LHCN-M2 (cell line): ENCODE results near the gene KIAA2012. TPM values are rescaled to one million over a fixed set of nuclear protein-coding genes. Genes with fewer than 3 reads are reported as not detected.
"Not testable (repeated sequence)": the region's sequence is repeated elsewhere in the genome, so short reads cannot be mapped to it uniquely, and the experiment has no call there.

ENCODE experiments used
- DNase-seq: peaks from one replicate; pipeline ENCODE4 v3.0.0-alpha.2; 2012; ENCODE audit warnings: low read depth
- total RNA-seq: library from RNA; depleted of rRNA; stranded (reverse); fragments of >200 nt; gene quantifications from 2 replicates; pipeline ENCODE4 v1.2.3, GENCODE V29; 2014; rRNA removed

The KIAA2012 gene
- total RNA-seq, 1 experiment from 2014 or later: not detected

- no peak for DNase-seq
Observed at GRCh38 chr2:202187570-202187969, 114.5 kb downstream of the KIAA2012 start.

DNA sequence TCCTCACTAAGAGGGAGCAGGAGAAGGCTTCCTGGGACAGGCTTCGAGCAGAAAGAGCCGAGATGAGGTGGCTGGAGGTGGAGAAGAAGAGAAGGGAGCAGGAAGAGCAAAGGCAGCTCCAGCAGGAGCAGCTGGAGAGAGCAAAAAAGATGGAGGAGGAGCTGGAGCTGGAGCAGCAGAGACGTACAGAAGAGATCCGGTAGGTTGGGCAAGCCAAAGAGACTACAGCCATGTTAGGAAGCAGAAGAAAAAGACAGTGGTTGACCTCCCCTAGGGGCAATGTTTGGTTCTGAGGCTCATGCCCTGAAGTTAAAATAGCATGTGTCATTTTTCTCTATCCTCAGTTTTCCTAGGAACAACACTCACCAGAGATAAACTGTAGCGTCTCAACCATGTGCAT, 120.2 kb downstream of the KIAA2012 start:
- no peak for DNase-seq

DNA sequence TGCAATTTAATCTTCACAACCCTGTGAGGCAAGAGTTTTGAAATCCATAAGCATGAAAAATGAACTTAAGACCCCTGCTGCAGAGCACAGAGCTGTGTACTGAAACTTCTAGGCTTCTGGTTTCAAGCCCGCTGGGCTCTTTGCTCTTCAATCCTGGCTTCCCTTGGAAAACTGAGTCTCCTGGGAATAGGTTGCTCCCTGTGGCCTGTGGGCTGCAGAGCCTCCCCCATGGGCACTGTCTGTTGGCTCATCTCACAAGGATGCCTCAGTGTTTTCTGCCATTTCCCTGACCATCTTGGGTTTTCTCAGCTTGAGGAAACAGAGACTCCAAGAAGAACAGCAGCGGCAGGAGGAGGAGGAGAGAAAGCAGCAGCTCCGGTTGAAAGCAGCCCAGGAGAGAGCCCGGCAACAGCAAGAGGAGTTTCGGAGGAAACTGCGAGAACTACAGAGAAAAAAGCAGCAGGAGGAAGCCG, 120.9 kb downstream of the KIAA2012 start:
- DNase-seq: peak; percentile 4

DNA sequence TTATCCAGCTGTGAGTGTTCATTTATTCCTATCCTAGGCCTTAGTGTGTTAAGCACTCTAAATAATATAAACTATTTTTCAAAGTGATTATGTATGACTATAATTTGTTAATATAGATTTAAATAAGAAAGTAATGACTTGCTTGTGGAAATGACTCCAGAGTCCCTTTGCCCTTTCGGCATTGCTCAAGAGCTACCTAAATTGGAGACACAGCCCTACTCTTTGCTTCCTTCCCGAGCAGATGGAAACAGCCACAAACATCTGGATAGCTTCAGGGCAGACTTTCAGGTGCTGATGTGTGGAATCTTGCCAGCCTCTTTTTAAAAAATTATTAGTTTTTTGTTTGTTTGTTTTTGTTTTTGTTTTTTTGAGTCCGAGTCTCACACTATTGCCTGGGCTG, 121.4 kb downstream of the KIAA2012 start:
- no peak for DNase-seq

- no peak for DNase-seq
Observed at GRCh38 chr2:202196727-202197126, 123.7 kb downstream of the KIAA2012 start.

DNA sequence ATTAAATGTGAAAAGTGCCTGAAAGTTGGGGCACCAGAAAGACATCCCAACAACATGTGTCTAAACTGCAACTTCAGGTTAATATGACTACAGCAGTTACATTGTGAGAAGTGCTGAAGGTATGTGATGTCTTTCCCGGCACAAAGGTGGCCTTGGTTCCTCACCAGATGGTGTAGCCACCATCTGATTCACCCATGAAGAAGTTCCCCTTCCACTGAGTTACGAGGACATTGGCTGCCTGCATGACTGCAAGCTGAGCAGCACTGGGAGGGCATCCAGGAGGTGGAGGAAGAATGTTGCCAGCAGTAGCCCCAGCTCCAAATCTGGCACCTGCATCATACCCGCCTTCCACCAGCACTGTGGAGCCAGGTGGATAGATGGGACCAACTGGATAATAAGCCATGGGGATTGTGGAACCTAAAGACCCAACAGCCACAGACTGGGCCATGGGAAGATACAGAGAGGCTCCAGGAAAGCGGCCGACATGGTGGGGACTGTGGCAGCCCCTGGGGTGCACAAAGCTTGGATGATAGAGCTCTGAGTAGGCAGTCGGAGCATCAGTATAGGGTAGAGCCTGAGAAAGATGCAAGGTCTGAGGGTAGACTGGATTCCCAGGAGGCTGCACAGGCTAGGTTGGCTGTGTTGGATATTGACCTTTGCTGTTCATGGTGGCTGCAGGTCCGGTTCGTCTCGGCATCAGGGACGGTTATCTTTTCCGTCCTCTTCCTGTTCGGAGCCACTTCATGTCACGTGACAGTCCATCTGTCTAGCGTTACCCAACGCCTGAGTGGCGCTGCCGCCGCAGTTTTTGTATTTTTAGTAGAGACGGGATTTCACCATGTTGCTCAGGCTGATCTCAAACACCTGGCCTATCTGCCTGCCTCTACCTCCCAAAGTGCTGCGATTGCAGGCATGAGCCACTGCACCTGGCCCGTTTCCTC, 128.4 kb downstream of the KIAA2012 start:
- DNase-seq: no peak

GRCh38 chr2:202203348-202203747, 130.3 kb downstream of the KIAA2012 start:
- DNase-seq: no peak

DNA sequence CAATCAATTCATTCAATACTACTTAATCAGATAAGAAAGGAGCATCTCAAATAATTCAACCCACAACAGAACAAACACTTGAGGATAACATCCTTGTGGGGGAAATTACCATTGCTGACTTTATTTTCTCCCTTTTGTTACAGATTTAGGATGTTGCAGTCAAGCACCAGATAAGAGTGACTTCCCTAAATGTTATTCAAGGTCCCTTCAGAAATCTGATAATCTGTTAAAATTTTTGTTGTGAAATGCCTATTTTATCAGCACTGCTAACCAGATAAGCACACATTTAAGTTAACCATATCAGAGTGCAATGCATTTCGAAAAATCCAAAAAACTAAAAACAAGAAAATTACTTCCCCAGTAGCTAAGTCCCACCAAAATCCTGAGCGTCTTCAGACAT, 131.8 kb downstream of the KIAA2012 start:
- no peak for DNase-seq

GRCh38 chr2:202208526-202208925, 135.5 kb downstream of the KIAA2012 start:
- DNase-seq: no peak

GRCh38 chr2:202215179-202215578, 142.1 kb downstream of the KIAA2012 start:
- DNase-seq: peak; percentile 7

DNA sequence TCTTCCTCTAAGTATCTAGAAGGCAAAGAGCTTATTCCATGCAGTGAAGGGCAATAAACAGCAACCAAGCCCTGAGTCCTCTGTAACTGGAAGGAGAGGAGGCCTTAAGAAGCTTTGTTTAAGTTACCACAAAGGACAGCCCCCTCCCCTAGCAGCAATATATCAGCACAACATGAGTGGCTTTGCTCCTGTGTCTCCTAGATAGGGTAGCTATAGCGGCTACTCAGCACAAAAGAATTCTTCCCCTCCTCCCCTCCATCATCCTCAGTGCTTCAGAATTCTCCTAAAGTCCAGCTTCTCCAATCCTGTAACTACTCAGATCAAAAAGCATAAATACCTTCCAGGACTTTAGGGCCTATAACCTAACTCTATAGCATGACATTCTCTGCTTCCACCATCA, 148.8 kb downstream of the KIAA2012 start:
- peak; percentile 7 for DNase-seq

DNA sequence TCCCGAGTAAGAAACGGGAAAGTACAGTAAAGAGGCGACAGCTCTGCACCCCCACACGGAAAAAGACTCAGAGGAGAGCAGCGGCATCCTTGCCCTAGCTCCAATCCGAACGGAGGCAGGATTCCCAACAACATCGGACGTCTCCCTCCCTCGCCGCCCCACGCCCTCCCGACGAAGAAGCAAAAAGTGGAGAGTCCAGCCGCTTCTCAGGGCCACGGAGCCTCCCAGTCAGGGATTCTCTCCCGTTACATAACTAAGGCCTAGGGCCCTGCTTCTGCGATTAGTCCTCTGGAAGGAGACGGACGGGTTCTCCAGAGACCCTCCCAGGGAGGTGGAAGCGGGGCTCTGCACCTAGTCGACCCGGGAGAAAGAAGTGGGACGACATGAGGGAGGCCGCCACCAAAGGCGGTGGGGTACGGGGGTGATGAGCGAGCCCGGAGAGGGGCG, 164.8 kb downstream of the KIAA2012 start:
- DNase-seq: peak; percentile 37

- peak; percentile 86 for DNase-seq
Observed at GRCh38 chr2:202238234-202239197, 165.5 kb downstream of the KIAA2012 start, which contains the start of gene SUMO1. TSS of gene SUMO1 (minus strand) at chr2:202238597. CDS start at chr2:202238451, 146 bp downstream.

GRCh38 chr2:202247710-202248109, 174.7 kb downstream of the KIAA2012 start:
- DNase-seq: not testable (repeated sequence)

GRCh38 chr2:202249521-202250253, 176.6 kb downstream of the KIAA2012 start:
- peak; percentile 19 for DNase-seq

GRCh38 chr2:202251494-202251893, 178.4 kb downstream of the KIAA2012 start:
- no peak for DNase-seq

Other genes starting within 250 kb of the KIAA2012 start
- gene FZD7, start 39.4 kb upstream of the KIAA2012 start, total RNA-seq: 13.5 and 14.5 TPM in 2 replicates
- 113 and 133 TPM in 2 replicates for gene SUMO1, start 165.3 kb downstream of the KIAA2012 start, total RNA-seq
- gene NOP58, start 192.5 kb downstream of the KIAA2012 start, total RNA-seq: 82.0 and 127 TPM in 2 replicates